CD4-positive, alpha-beta T cell treated with Interleukin-2 at 100 ng/mL for 4 hours (primary cell): ENCODE results near the gene BIRC7.

Experiments used
- DNase-seq: peaks from one replicate; pipeline ENCODE4 v3.0.0-alpha.2; 2020; ENCODE audit warnings: low spot score

Gene BIRC7

GRCh38 chr20:63265891-63266515, 30.3 kb downstream of the BIRC7 start:
- no peak for DNase-seq

GRCh38 chr20:63267691-63268090, 32.0 kb downstream of the BIRC7 start:
- no peak for DNase-seq

DNA sequence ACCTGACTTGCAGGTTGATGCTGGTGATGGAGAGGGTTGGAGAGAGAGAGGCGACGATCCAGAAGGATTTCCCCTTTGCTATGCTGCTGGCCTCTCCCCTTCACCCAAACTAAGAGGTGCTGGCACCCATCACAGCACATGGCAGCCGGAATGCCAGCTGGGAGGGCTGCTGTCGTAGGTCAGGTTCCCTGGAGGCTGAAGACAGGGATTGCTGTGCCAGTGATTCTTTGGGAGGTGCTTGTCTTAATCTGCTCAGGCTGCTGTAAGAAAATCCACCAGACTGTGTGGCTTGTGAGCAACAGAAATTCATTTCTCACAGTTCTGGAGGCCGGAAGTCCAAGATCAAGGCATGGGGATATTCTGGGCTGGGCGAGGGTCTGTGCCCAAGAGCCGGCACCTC, 32.6 kb downstream of the BIRC7 start:
- no peak for DNase-seq

DNA sequence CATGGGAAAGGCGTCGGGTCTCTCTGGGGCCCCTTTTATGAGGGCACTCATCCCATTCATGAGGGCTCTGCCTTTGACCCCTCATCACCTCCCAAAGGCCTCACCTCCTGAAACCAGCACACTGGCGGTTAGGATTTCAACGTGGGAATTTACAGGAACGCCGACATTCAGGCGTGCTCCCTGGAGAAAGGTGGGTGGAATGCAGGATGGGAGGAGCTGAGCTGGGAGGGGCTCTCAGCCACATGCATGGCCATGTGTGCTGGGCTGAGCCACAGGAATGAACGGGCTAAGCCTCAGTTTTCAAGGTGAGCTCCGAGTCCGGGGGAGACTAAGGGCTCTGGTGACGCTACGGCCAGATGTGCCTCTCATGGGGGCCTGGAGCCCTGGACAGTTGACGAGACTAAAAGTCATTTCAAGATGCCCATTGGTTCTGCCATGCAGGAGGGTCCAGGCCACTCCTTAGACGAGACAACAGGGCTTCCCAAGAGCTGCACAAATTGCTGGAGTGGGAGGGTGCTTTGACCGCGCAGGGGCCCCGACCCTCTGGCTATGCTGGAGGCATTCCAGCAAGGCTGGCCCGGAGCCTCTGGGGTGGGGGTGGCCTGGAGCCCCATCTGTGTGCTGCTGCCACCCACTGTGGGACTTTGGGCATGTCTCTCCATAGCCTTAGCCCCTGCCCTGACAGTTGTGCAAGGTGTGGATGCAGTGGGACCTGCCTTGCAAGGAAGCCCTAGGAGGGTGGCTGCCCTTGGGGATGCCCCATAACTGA, 33.1 kb downstream of the BIRC7 start:
- no peak for DNase-seq

DNA sequence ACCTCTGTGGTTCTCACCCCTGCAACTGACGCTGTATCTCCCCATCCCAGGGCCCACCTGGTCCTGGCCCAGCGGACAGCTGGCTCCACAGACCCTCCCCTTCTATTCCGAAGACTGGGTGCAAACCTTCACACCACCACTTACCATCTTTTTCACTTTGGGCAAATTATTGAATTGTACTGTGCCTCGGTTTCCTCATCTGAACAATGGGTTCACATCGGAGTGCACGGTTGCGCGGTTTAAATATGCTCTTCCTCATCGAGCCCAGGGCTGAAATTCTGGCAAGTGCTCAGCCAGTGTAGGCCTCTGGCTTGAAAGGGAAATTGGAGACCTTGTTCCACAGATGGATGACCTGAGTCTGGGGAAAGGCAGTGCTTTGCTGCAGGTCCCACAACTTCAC, 34.0 kb downstream of the BIRC7 start:
- DNase-seq = no peak

DNA sequence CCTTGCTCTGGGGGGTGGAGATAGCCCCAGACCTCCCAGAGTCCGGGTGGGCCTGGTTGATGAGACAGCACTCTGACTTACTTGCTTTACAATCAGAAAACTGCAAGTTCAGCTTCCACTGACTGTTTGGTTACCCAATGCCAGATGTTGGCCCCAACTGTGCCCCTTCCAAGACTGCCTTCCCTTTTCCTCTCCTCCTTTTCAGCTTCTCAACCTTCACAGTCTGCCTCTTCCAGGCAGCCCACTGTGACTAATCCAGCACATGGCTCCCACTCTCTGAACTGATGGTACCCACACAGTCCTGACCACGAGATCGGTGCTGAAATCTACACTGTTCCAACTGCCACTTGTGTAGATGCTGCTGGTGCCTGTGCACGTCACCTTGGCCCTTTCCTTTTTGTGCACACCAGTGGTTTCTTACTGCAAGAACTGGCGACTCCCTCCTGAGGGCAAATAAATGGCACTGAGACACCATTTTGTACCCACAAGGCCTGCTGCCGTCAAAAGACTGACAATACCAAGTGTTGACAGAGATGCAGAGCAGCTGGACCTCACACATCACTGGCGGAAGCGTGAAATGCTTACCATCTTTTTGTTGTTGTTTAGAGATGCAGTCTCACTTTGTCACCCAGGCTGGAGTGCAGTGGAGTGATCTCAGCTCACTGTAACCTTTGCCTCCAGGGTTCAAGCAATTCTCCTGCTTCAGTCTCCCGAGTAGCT, 35.1 kb downstream of the BIRC7 start:
- DNase-seq = no peak

- DNase-seq = peak; percentile 86
Observed at GRCh38 chr20:63272105-63273058, 36.7 kb downstream of the BIRC7 start, which contains the start of gene ARFGAP1. Gene ARFGAP1, plus strand, starts transcription at chr20:63272813. Its CDS starts 2,768 bp downstream, at chr20:63275581.

- no peak for DNase-seq
Observed at GRCh38 chr20:63273059-63273579, 37.4 kb downstream of the BIRC7 start.

- no peak for DNase-seq
Observed at GRCh38 chr20:63273635-63274380, 38.1 kb downstream of the BIRC7 start.

DNA sequence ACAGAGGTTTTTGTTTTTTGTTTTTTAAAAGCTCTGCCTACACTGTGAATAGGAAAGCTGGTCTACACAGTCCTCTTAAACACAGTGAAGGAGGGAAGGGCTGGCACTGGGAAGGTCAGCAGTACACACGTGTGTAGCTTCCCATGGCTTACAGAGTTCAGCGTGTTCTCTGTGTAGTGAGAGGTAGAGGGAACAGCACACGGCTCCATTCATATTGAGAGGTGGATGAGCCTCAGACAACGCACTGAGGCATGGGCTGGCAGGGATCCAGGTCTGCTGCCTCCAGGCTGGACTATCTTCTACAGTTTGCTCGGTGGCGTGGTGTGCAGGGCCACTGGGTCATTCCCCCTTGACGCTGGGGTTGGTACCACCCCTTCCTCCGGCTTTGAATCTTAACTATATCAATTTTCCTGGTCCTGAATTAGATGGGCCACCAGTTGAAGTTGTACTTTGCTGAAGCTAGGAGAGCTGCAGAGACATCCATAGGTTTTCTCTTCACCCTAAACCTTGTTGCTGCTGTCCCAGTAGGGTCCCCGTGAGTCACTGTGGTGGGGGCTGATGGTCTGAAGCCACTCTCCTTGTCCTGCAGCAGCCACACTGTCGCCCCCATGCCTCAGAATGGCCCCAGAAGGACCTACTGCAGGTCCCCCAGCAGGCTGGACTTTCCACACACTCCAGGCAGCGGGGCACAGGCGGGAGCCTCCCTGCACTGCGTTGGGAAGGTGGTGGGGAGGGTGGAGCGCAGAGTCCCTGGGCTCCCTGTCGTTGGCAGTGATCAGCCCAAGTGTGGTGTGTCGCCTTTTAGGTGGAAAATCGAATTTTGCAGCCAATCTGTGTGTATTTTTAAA, 38.9 kb downstream of the BIRC7 start:
- DNase-seq = no peak

DNA sequence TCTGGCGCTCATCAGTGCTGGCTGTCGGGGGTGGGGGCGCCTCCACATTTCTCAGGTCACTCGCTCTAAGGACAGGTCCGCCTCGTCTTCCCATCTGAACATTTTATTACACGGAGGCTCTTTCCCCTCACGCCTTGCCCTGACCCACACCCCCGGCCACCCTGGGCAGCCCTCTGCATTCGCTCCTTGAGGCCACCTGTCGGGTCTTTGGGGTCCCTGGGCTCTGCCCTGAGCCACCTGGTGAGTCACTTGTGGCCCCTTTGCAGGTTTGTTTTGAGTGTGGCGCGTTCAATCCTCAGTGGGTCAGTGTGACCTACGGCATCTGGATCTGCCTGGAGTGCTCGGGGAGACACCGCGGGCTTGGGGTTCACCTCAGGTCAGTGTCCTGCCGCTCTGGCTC, 40.1 kb downstream of the BIRC7 start:
- no peak for DNase-seq

DNA sequence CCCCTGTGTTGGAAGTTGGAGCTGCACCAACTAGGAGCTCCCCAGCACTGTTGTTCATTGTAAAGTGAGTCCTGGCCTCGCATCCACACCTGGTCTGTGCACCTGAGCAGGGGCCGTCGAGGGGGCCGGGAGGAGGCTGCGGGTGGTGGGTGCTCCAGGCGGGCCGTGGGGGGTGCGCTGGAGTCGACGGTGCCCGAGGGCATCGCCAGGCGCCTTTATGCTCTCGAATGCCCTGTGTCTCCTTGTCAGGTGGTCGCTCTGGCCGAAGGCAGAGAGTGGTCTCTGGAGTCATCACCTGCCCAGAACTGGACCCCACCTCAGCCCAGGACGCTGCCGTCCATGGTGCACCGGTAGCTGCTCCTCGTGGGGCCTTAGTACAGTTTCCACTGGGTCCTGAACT, 41.3 kb downstream of the BIRC7 start:
- no peak for DNase-seq

GRCh38 chr20:63277466-63278272, 42.0 kb downstream of the BIRC7 start:
- DNase-seq = no peak

GRCh38 chr20:63278661-63279060, 43.0 kb downstream of the BIRC7 start:
- DNase-seq = no peak

- DNase-seq = no peak
Observed at GRCh38 chr20:63279931-63280330, 44.2 kb downstream of the BIRC7 start.

- no peak for DNase-seq
Observed at GRCh38 chr20:63280371-63280770, 44.7 kb downstream of the BIRC7 start.

- DNase-seq = no peak
Observed at GRCh38 chr20:63280929-63281545, 45.3 kb downstream of the BIRC7 start.
